KMS-11 (cell line): ENCODE data around the gene ZMYND11.

Experiments
- H2AFZ ChIP-seq: fragments of 200-600 bp; sonication (generic); 2 replicates; pipeline ENCODE4 v1.6.1; 2016; ENCODE audit warnings: antibody characterized with exemption, mixed run types, low read depth
- H3K27ac ChIP-seq: fragments of 200-600 bp; sonication (generic); 2 replicates; pipeline ENCODE4 v1.6.1; 2016; ENCODE audit warnings: mild to moderate bottlenecking, mixed run types
- H3K27me3 ChIP-seq: fragments of 200-600 bp; sonication (generic); 2 replicates; pipeline ENCODE4 v1.6.1; 2017; ENCODE audit warnings: mild to moderate bottlenecking, low read depth, mixed run types, moderate library complexity; ENCODE audit not compliant: insufficient read depth
- H3K36me3 ChIP-seq: fragments of 200-600 bp; sonication (generic); 2 replicates; pipeline ENCODE4 v1.6.1; 2017; ENCODE audit warnings: mild to moderate bottlenecking, mixed run types; ENCODE audit not compliant: insufficient read depth
- H3K4me1 ChIP-seq: fragments of 200-600 bp; sonication (generic); 2 replicates; pipeline ENCODE4 v1.6.1; 2016; ENCODE audit warnings: mild to moderate bottlenecking, low read depth, mixed run types; ENCODE audit not compliant: poor library complexity, severe bottlenecking
- H3K4me2 ChIP-seq: fragments of 200-600 bp; sonication (generic); 2 replicates; pipeline ENCODE4 v1.7.0; 2016; ENCODE audit warnings: mild to moderate bottlenecking, mixed run types
- H3K4me3 ChIP-seq: fragments of 200-600 bp; sonication (generic); IDR thresholded peaks from 2 replicates; pipeline ENCODE4 v1.6.1; 2017; ENCODE audit warnings: low read depth, low read length, mixed read lengths; ENCODE audit not compliant: insufficient read depth
- H3K79me2 ChIP-seq: fragments of 200-600 bp; sonication (generic); 2 replicates; pipeline ENCODE4 v1.6.1; 2016; ENCODE audit warnings: low read depth, mixed run types; ENCODE audit not compliant: insufficient read depth
- H3K9ac ChIP-seq: fragments of 200-600 bp; sonication (generic); 2 replicates; pipeline ENCODE4 v1.6.1; 2016; ENCODE audit warnings: mild to moderate bottlenecking, mixed run types
- H4K20me1 ChIP-seq: fragments of 200-600 bp; sonication (generic); 2 replicates; pipeline ENCODE4 v1.6.1; 2016; ENCODE audit warnings: mild to moderate bottlenecking, mixed run types; ENCODE audit not compliant: insufficient read depth
- CTCF ChIP-seq: fragments of 200-600 bp; sonication (generic); conservative IDR thresholded peaks from 2 replicates; pipeline ENCODE4 v1.6.1; 2017; ENCODE audit warnings: low read depth, mild to moderate bottlenecking, antibody characterized with exemption, low read length, moderate library complexity, mixed read lengths

Gene ZMYND11

GRCh38 chr10:92846-93245, 42.4 kb upstream of the ZMYND11 start:
- Histone ChIP-seq H3K9ac (no peak overlapping the region), H3K27ac (no peak overlapping the region), H3K4me1 (no peaks in the 10 kb centered on the region), H3K79me2 (no peaks in the 10 kb centered on the region), H3K4me3 (no peak overlapping the region), H2AFZ (no peak overlapping the region), H3K36me3 (no peaks in the 10 kb centered on the region), H3K4me2 (no peak overlapping the region), H3K27me3 (no peaks in the 10 kb centered on the region), H4K20me1 (no peaks in the 10 kb centered on the region)
- no peak for TF ChIP-seq CTCF

GRCh38 chr10:94613-95012, 40.6 kb upstream of the ZMYND11 start:
- no peak overlapping the region for H3K9ac ChIP-seq
- H3K79me2 ChIP-seq, result no peaks in the 10 kb centered on the region
- no peak overlapping the region for H2AFZ ChIP-seq
- no peak overlapping the region for H3K27ac ChIP-seq
- H3K36me3 ChIP-seq, result no peaks in the 10 kb centered on the region
- H3K4me1 ChIP-seq, result no peaks in the 10 kb centered on the region
- no peak overlapping the region for H3K4me2 ChIP-seq
- no peaks in the 10 kb centered on the region for H3K27me3 ChIP-seq
- TF ChIP-seq CTCF, result no peak
- H3K4me3 ChIP-seq, result no peak overlapping the region
- H4K20me1 ChIP-seq, result no peaks in the 10 kb centered on the region

- Histone ChIP-seq H2AFZ (no peak overlapping the region), H3K4me3 (no peak overlapping the region), H3K79me2 (no peaks in the 10 kb centered on the region), H3K36me3 (no peaks in the 10 kb centered on the region), H4K20me1 (no peaks in the 10 kb centered on the region), H3K27me3 (no peaks in the 10 kb centered on the region), H3K27ac (no peak overlapping the region), H3K9ac (no peak overlapping the region), H3K4me1 (no peaks in the 10 kb centered on the region), H3K4me2 (no peak overlapping the region)
- TF ChIP-seq CTCF, result no peak
These were observed 39.7 kb upstream of the ZMYND11 start for GRCh38 chr10:95356-96115.

- Histone ChIP-seq H4K20me1 (no peaks in the 10 kb centered on the region), H3K4me3 (no peak overlapping the region), H3K4me2 (no peak overlapping the region), H3K79me2 (no peaks in the 10 kb centered on the region), H3K4me1 (no peaks in the 10 kb centered on the region), H3K36me3 (no peaks in the 10 kb centered on the region), H3K27ac (no peak overlapping the region), H2AFZ (no peak overlapping the region), H3K27me3 (no peaks in the 10 kb centered on the region), H3K9ac (no peak overlapping the region)
- no peak for TF ChIP-seq CTCF
These were observed 38.8 kb upstream of the ZMYND11 start for GRCh38 chr10:96466-96865.
